DND-41 (cell line): ENCODE measurements around the gene C1orf56.

Source experiments
- ATAC-seq: fragments of 200-7000 bp; cut with Tn5 transposase; 3 replicates; pipeline ENCODE4 v1.9.1; 2021; ENCODE audit warnings: low read depth; ENCODE audit not compliant: insufficient read depth
- DNase-seq: peaks from one replicate; pipeline ENCODE4 v3.0.0-alpha.2; 2020
- H2AFZ ChIP-seq: 2 replicates; pipeline ENCODE4 v1.6.0; 2012; ENCODE audit warnings: low read depth, low read length
- H3K27ac ChIP-seq: 2 replicates; pipeline ENCODE4 v1.5.1; 2012; ENCODE audit warnings: low read length, inconsistent platforms
- H3K27me3 ChIP-seq: fragments of 200-600 bp; sonication (generic); 2 replicates; pipeline ENCODE4 v1.6.0; 2012; ENCODE audit warnings: low read length, mild to moderate bottlenecking, inconsistent platforms; ENCODE audit not compliant: insufficient read depth, poor library complexity
- H3K36me3 ChIP-seq: 2 replicates; pipeline ENCODE4 v1.5.1; 2012; ENCODE audit warnings: low read length, inconsistent platforms; ENCODE audit not compliant: insufficient read depth
- H3K4me1 ChIP-seq: 2 replicates; pipeline ENCODE4 v1.5.1; 2012; ENCODE audit warnings: mild to moderate bottlenecking, low read length; ENCODE audit not compliant: insufficient read depth
- H3K4me2 ChIP-seq: 2 replicates; pipeline ENCODE4 v1.6.0; 2012; ENCODE audit warnings: mild to moderate bottlenecking, moderate library complexity, low read length, inconsistent platforms; ENCODE audit not compliant: insufficient read depth
- H3K4me3 ChIP-seq, 2 experiments: fragments of 200-600 bp in 1 of 2; shearing (Covaris generic) in 1 of 2; 2 replicates each; pipeline ENCODE4 v1.5.1; 2012 to 2016; ENCODE audit warnings: inconsistent platforms in 2 of 2, low read length in 2 of 2, mild to moderate bottlenecking in 2 of 2, low read depth in 1 of 2, moderate library complexity in 1 of 2
- H3K79me2 ChIP-seq: 2 replicates; pipeline ENCODE4 v1.6.0; 2012; ENCODE audit warnings: low read length, inconsistent platforms; ENCODE audit not compliant: insufficient read depth
- H3K9ac ChIP-seq: 2 replicates; pipeline ENCODE4 v1.6.0; 2012; ENCODE audit warnings: low read depth, mild to moderate bottlenecking, inconsistent platforms, low read length, moderate library complexity
- H3K9me3 ChIP-seq: 2 replicates; pipeline ENCODE4 v1.5.1; 2012; ENCODE audit warnings: low read length, moderate library complexity, mild to moderate bottlenecking, inconsistent platforms; ENCODE audit not compliant: insufficient read depth, severe bottlenecking
- H4K20me1 ChIP-seq: 2 replicates; pipeline ENCODE4 v1.6.0; 2012; ENCODE audit warnings: low read length; ENCODE audit not compliant: insufficient read depth
- EZH2 ChIP-seq: IDR thresholded peaks from 3 replicates; pipeline ENCODE4 v1.6.1; 2012; ENCODE audit warnings: borderline replicate concordance, low read depth, mild to moderate bottlenecking, moderate library complexity, low read length, inconsistent platforms; ENCODE audit not compliant: severe bottlenecking
- TF ChIP-seq, protein P1 (sequence below): IDR thresholded peaks from 2 replicates; pipeline ENCODE4 v1.5.1; 2012; ENCODE audit warnings: borderline replicate concordance, low read length, moderate library complexity, mild to moderate bottlenecking; ENCODE audit not compliant: poor library complexity, severe bottlenecking; ENCODE audit errors: extremely low read depth

The C1orf56 gene

DNA sequence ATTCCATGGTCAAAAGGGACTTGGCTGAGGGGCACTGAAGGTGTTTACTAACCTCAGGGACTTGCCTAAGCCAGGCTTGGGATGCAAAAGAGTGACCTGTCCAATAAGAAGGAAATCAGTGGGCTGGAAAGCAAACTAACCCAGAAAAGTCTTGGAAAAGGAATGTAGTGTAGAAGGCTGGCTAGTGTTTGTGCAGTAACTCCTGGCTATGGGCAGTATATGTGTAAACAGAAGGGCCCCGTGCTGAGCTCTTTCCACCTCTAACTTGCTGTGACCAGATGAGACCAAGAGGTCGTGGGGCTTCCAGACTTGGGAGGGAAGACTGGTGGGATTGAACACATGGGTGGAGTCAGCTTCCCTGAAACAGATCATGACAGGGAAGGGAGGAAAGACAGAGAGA lies 44.9 kb upstream of the C1orf56 start:
- Histone ChIP-seq H3K9me3 (no peaks in the 10 kb centered on the region), H2AFZ (no peak overlapping the region), H3K4me1 (peaks cover 48% of the 10 kb centered on the region), H3K27ac (0 out of 2 replicates have a peak overlapping the region, but pooled peaks have one; percentile 4), H3K36me3 (no peaks in the 10 kb centered on the region; the same call in 1 of the 2 replicates), H4K20me1 (no peaks in the 10 kb centered on the region), H3K4me3 (no peak overlapping the region), H3K79me2 (no peaks in the 10 kb centered on the region), H3K27me3 (no peaks in the 10 kb centered on the region), H3K4me2 (peak overlapping the region; percentile 26), H3K9ac (0 out of 2 replicates have a peak overlapping the region, but pooled peaks have one; percentile 8)
- TF ChIP-seq, protein P1, sequence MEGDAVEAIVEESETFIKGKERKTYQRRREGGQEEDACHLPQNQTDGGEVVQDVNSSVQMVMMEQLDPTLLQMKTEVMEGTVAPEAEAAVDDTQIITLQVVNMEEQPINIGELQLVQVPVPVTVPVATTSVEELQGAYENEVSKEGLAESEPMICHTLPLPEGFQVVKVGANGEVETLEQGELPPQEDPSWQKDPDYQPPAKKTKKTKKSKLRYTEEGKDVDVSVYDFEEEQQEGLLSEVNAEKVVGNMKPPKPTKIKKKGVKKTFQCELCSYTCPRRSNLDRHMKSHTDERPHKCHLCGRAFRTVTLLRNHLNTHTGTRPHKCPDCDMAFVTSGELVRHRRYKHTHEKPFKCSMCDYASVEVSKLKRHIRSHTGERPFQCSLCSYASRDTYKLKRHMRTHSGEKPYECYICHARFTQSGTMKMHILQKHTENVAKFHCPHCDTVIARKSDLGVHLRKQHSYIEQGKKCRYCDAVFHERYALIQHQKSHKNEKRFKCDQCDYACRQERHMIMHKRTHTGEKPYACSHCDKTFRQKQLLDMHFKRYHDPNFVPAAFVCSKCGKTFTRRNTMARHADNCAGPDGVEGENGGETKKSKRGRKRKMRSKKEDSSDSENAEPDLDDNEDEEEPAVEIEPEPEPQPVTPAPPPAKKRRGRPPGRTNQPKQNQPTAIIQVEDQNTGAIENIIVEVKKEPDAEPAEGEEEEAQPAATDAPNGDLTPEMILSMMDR: no peak
- no peak for TF ChIP-seq EZH2
- DNase-seq (no peak), ATAC-seq (no peak)

DNA sequence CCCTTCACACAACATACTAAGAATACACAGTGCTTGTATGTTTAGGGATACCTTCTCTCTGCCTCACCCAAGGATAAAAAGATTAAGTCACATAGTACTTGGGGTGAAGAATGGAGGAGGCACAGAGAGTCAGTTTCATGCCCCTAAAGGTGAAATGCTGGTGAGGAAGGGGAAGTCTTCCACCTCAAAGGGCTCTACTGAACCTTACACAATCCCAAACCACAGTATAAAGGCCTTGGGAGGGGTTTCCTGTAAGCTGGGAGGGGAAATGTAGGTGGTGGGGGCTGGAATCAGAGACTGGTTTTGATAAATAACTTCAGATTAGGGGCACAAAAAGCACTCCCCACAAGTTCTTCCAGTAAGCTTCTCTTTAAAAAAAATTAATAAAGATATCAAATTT lies 44.4 kb upstream of the C1orf56 start:
- DNase-seq (peak; percentile 53), ATAC-seq (peak; percentile 56)
- H3K79me2 ChIP-seq: no peaks in the 10 kb centered on the region
- TF ChIP-seq, protein P1: no peak
- TF ChIP-seq EZH2: no peak
- peak overlapping the region; percentile 4; the same call in 1 of the 2 replicates for H3K27ac ChIP-seq
- no peaks in the 10 kb centered on the region for H3K9me3 ChIP-seq
- no peak overlapping the region for H3K4me3 ChIP-seq
- H3K36me3 ChIP-seq: no peaks in the 10 kb centered on the region; the same call in 1 of the 2 replicates
- peaks cover 53% of the 10 kb centered on the region for H3K4me1 ChIP-seq
- no peaks in the 10 kb centered on the region for H4K20me1 ChIP-seq
- H3K9ac ChIP-seq: no peak overlapping the region
- H3K4me2 ChIP-seq: peak overlapping the region; percentile 26
- H2AFZ ChIP-seq: no peak overlapping the region
- no peaks in the 10 kb centered on the region for H3K27me3 ChIP-seq

DNA sequence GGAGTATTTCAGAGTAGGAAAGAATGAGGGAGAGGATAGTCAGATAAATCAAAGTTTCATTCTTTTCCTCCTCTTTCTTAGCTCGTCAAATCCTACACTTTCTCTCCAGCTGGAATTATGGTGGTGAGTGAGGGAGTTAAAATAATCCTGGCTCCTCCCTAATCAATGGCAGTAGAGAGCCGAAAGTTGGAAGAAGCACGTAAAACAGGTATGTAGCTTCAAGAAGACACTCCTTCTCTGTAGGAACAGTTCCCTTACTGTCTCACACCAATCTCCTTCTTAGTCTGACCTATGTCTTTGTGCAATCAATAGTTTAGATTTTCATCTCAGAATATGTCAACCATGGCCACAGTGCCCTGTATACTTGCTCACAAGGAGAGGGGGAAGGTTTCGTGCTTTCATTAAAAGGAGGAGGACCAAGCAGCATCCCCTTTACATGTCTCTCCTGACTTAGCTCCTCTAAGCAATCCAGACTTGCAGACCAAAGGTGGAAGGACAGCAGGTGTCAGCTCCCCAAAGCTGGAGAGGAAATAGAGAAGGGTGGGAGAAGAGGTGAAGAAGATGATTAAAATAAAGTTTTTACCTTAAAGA lies 41.7 kb upstream of the C1orf56 start:
- H2AFZ ChIP-seq: peak overlapping the region; percentile 87
- no peaks in the 10 kb centered on the region for H3K27me3 ChIP-seq
- no peaks in the 10 kb centered on the region for H3K9me3 ChIP-seq
- peaks cover 24% of the 10 kb centered on the region for H3K79me2 ChIP-seq
- peaks cover 74% of the 10 kb centered on the region for H3K4me1 ChIP-seq
- peaks cover 3% of the 10 kb centered on the region; the same call in 1 of the 2 replicates for H3K36me3 ChIP-seq
- no peaks in the 10 kb centered on the region for H4K20me1 ChIP-seq
- ATAC-seq: no peak
- peak overlapping the region; percentile 88 for H3K4me2 ChIP-seq
- peak overlapping the region; percentile 84 for H3K27ac ChIP-seq
- peak overlapping the region; percentile 56 for H3K9ac ChIP-seq
- H3K4me3 ChIP-seq: peak overlapping the region; percentile 3 to 62; a peak in 3 of 4 replicates
- no peak for DNase-seq
- TF ChIP-seq, protein P1: no peak
- TF ChIP-seq EZH2: no peak
